Smooth muscle cell (in vitro differentiated cells): ENCODE data around the gene TRAP1. TPM values are rescaled to one million over a fixed set of nuclear protein-coding genes. Genes with fewer than 3 reads are reported as not detected.

ENCODE experiments used
- DNase-seq: peaks from one replicate; lab custom pipeline; 2025; ENCODE audit not compliant: unreplicated experiment; lab: John Stamatoyannopoulos, UW
- H2AFZ ChIP-seq: fragments of 200-600 bp; sonication (generic); 2 replicates; pipeline ENCODE4 v1.6.0; 2016; ENCODE audit warnings: antibody characterized with exemption, low read depth, mild to moderate bottlenecking
- H3F3A ChIP-seq: fragments of 200-600 bp; sonication (generic); 2 replicates; pipeline ENCODE4 v1.6.0; 2017; ENCODE audit warnings: antibody characterized with exemption, low read depth
- H3K27ac ChIP-seq: fragments of 200-600 bp; sonication (generic); 2 replicates; pipeline ENCODE4 v1.5.1; 2016; ENCODE audit warnings: low read depth, mild to moderate bottlenecking
- H3K27me3 ChIP-seq: fragments of 200-600 bp; sonication (generic); 2 replicates; pipeline ENCODE4 v1.6.1; 2016; ENCODE audit warnings: low read depth, mild to moderate bottlenecking
- H3K36me3 ChIP-seq: fragments of 200-600 bp; sonication (generic); 2 replicates; pipeline ENCODE4 v1.5.1; 2016; ENCODE audit warnings: low read depth
- H3K4me1 ChIP-seq: fragments of 200-600 bp; sonication (generic); 2 replicates; pipeline ENCODE4 v1.5.1; 2016; ENCODE audit warnings: low read depth
- H3K4me2 ChIP-seq: fragments of 200-600 bp; sonication (generic); 2 replicates; pipeline ENCODE4 v1.6.0; 2016; ENCODE audit warnings: mild to moderate bottlenecking
- H3K4me3 ChIP-seq: fragments of 200-600 bp; sonication (generic); 2 replicates; pipeline ENCODE4 v1.5.1; 2016; ENCODE audit warnings: mild to moderate bottlenecking
- H3K79me2 ChIP-seq: fragments of 200-600 bp; sonication (generic); 2 replicates; pipeline ENCODE4 v1.6.0; 2016; ENCODE audit warnings: low read depth, mild to moderate bottlenecking
- H3K9ac ChIP-seq: fragments of 200-600 bp; sonication (generic); 2 replicates; pipeline ENCODE4 v1.6.0; 2016; ENCODE audit warnings: low read depth
- H3K9me3 ChIP-seq: fragments of 200-600 bp; sonication (generic); replicated peaks from 2 replicates; pipeline ENCODE4 v1.5.1; 2016; ENCODE audit warnings: low read depth
- H4K20me1 ChIP-seq: fragments of 200-600 bp; sonication (generic); 2 replicates; pipeline ENCODE4 v1.6.0; 2016; ENCODE audit warnings: low read depth
- WGBS: methylation state at CpG from one replicate; pipeline ENCODE4 v1.1.7; 2016; ENCODE audit warnings: low lambda C conversion rate; 5-methylcytosine and 5-hydroxymethylcytosine counted together
- polyA plus RNA-seq: library from polyadenylated mRNA; unstranded; fragments of >200 nt; fragmentation: Nextera tagmentation; extraction: Ambion mirVana; gene quantifications from 2 replicates; pipeline ENCODE4 v1.2.1, GENCODE V29; 2016
- total RNA-seq: library from RNA; depleted of rRNA; stranded (reverse); fragments of >200 nt; gene quantifications from 2 replicates; pipeline ENCODE4 v1.2.3, GENCODE V29; 2014
- TF ChIP-seq, protein P1 (sequence below): fragments of 200-600 bp; sonication (generic); IDR thresholded peaks from 2 replicates; pipeline ENCODE4 v1.5.1; 2017; ENCODE audit warnings: borderline replicate concordance, mild to moderate bottlenecking, antibody characterized with exemption; ENCODE audit not compliant: insufficient read depth, poor library complexity, severe bottlenecking

The TRAP1 gene
- total and polyA plus RNA-seq, 2 experiments from 2014 or later: 37.7 to 46.6 TPM

DNA sequence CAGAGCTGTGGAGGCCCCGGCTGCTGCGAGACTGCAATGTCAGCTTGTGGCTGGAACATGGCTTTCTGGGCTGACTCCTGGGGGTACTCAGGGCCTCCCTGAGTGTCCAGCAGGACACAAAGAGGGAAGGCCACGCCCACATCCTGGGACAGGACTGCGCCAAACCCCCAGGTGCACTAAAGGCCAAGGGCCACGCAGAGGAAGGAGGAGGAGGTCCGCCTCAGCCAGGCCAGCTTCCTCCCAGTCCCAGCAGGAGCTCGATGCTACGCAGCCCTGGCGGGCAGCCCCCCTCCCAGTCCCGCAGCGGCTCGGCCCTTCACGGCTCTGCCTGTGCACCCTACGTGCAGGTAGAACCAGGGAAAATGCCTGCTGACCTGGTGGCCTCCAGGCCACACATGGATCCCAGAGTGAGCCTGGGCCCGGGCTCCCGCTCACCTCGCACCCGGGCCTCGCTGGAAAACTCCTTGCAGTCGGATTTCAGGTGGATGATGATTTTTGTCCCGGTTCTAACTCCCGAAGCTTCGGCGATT, 41.7 kb downstream of the TRAP1 start:
- H3K9me3 ChIP-seq: no peaks in the 10 kb centered on the region
- H2AFZ ChIP-seq: no peak overlapping the region
- H3K27me3 ChIP-seq: no peaks in the 10 kb centered on the region
- H3F3A ChIP-seq: no peaks in the 10 kb centered on the region
- no peak overlapping the region for H3K4me3 ChIP-seq
- TF ChIP-seq, protein P1, sequence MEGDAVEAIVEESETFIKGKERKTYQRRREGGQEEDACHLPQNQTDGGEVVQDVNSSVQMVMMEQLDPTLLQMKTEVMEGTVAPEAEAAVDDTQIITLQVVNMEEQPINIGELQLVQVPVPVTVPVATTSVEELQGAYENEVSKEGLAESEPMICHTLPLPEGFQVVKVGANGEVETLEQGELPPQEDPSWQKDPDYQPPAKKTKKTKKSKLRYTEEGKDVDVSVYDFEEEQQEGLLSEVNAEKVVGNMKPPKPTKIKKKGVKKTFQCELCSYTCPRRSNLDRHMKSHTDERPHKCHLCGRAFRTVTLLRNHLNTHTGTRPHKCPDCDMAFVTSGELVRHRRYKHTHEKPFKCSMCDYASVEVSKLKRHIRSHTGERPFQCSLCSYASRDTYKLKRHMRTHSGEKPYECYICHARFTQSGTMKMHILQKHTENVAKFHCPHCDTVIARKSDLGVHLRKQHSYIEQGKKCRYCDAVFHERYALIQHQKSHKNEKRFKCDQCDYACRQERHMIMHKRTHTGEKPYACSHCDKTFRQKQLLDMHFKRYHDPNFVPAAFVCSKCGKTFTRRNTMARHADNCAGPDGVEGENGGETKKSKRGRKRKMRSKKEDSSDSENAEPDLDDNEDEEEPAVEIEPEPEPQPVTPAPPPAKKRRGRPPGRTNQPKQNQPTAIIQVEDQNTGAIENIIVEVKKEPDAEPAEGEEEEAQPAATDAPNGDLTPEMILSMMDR: no peak
- H3K4me1 ChIP-seq: no peaks in the 10 kb centered on the region
- no peak overlapping the region for H3K4me2 ChIP-seq
- H3K9ac ChIP-seq: no peak overlapping the region
- no peak overlapping the region for H3K27ac ChIP-seq
- no peaks in the 10 kb centered on the region for H4K20me1 ChIP-seq
- WGBS: 98% methylated on average over 24 of the region's 24 CpGs
- H3K36me3 ChIP-seq: no peaks in the 10 kb centered on the region
- no peaks in the 10 kb centered on the region for H3K79me2 ChIP-seq
- DNase-seq: no peak

DNA sequence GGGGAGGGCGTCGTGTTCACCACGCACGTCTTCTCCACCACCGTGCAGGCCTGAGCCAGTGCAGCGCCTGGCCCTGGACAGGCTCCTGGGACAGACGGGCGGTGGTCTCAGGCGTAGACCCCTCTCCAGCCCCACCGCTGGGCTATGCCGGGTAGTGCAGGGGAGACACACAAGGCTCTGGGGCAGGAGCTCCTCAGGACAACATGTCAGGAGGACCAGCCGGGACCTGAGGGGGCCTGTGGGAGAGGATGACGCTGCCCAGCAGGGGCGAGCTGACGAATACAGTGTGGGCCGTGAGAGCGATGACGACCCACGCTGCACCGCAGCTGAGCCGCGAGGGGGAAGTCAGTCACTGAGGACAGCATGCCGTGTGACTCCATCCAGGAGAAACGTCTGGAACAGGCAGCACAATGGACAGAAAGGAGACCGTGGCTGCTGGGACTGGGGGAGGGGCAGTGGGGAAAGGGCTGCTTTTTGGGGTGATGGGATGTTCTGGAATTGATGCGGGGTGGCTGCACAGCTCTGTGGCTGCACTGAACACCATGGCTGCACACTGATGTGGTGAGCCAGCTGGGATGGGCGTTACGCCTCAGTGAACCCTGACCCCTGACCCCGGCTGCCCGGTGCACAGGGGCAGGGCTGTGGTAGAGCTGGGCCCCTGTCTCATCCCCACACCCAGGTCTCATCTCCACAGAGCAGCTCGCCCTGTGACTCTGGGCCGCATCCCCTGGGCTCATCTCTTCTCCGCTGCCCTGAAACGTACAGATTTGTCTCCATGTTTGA, 42.6 kb downstream of the TRAP1 start:
- no peak overlapping the region for H3K27ac ChIP-seq
- no peak overlapping the region for H3K9ac ChIP-seq
- 98% methylated on average over 31 of the region's 34 CpGs for WGBS
- DNase-seq: no peak
- TF ChIP-seq, protein P1: no peak
- no peaks in the 10 kb centered on the region for H4K20me1 ChIP-seq
- no peaks in the 10 kb centered on the region for H3K36me3 ChIP-seq
- H3K79me2 ChIP-seq: no peaks in the 10 kb centered on the region
- H3K9me3 ChIP-seq: no peaks in the 10 kb centered on the region
- H3K4me1 ChIP-seq: no peaks in the 10 kb centered on the region
- no peak overlapping the region for H2AFZ ChIP-seq
- no peaks in the 10 kb centered on the region for H3K27me3 ChIP-seq
- no peak overlapping the region for H3K4me3 ChIP-seq
- no peaks in the 10 kb centered on the region for H3F3A ChIP-seq
- H3K4me2 ChIP-seq: no peak overlapping the region

DNA sequence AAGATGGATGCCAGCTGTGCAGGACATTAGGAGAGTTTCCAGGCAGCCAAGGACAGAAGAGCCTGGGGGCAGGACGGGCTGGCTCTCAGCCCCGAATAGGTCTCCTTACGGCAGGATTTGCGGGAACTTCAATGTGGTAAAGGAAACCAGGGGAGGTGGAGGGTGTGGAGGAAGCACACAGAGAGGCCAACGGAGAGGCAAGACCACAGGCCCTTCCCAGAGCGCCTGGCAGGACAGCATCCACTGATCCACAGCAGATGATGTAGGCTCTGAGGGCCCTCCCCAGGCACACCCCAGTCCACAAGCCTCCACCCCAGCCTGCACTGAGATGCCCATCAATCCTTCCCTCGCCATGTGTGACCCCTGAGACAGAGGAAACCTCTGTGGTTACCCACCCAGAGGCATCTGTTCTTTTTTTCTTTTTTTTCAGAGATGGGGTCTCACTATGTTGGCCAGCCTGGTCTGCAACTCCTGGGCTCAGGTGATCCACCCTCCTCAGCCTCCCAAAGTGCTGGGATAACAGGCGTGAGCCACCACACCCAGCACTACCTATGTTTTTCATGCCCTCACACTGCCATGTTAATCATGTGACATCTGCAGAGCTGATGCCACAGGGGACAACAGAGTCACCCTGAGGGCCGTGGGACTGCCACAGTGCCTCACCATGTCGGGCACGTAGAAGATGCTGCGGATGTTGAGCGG, 43.5 kb downstream of the TRAP1 start:
- no peak overlapping the region for H3K9ac ChIP-seq
- no peaks in the 10 kb centered on the region for H3F3A ChIP-seq
- no peak for DNase-seq
- H3K27ac ChIP-seq: no peak overlapping the region
- WGBS: 94% methylated on average over 13 of the region's 13 CpGs
- H3K79me2 ChIP-seq: no peaks in the 10 kb centered on the region
- TF ChIP-seq, protein P1: no peak
- H2AFZ ChIP-seq: no peak overlapping the region
- no peaks in the 10 kb centered on the region for H3K27me3 ChIP-seq
- H3K9me3 ChIP-seq: no peaks in the 10 kb centered on the region
- H4K20me1 ChIP-seq: no peaks in the 10 kb centered on the region
- H3K4me3 ChIP-seq: no peak overlapping the region
- H3K4me2 ChIP-seq: no peak overlapping the region
- H3K4me1 ChIP-seq: no peaks in the 10 kb centered on the region
- H3K36me3 ChIP-seq: no peaks in the 10 kb centered on the region
